SU-DHL-6 (cell line): Measurements from ENCODE around the gene SNX14.

ENCODE experiments used
- H2AFZ ChIP-seq: fragments of 200-600 bp; sonication (generic); 2 replicates; pipeline ENCODE4 v1.6.1; 2014; ENCODE audit warnings: low read depth, mild to moderate bottlenecking, moderate library complexity, mixed read lengths, antibody characterized with exemption, low read length; ENCODE audit not compliant: severe bottlenecking
- H3F3A ChIP-seq: fragments of 200-600 bp; shearing (Covaris generic); 2 replicates; pipeline ENCODE4 v1.6.0; 2016; ENCODE audit warnings: antibody characterized with exemption, mild to moderate bottlenecking; ENCODE audit not compliant: insufficient read depth
- H3K27ac ChIP-seq: fragments of 200-600 bp; sonication (generic); 2 replicates; pipeline ENCODE4 v1.5.1; 2016; ENCODE audit warnings: low read depth, mild to moderate bottlenecking, low read length, moderate library complexity, mixed read lengths
- H3K27me3 ChIP-seq: fragments of 200-600 bp; sonication (generic), shearing (Covaris generic); 2 replicates; pipeline ENCODE4 v1.6.0; 2014; ENCODE audit warnings: mild to moderate bottlenecking, low read length
- H3K36me3 ChIP-seq: fragments of 200-600 bp; sonication (generic); 2 replicates; pipeline ENCODE4 v1.6.1; 2014; ENCODE audit warnings: mild to moderate bottlenecking, low read length, mixed read lengths
- H3K4me2 ChIP-seq: fragments of 300-600, 200-600 bp; shearing (Covaris generic), sonication (generic); 2 replicates; pipeline ENCODE4 v1.6.0; 2014; ENCODE audit warnings: low read length, low read depth, mild to moderate bottlenecking; ENCODE audit not compliant: poor library complexity, severe bottlenecking
- H3K4me3 ChIP-seq: fragments of 200-600 bp; sonication (generic); 2 replicates; pipeline ENCODE4 v1.5.1; 2014; ENCODE audit warnings: antibody characterized with exemption, low read length, mild to moderate bottlenecking, mixed read lengths; ENCODE audit not compliant: insufficient read depth, poor library complexity, severe bottlenecking
- H3K79me2 ChIP-seq: fragments of 200-600 bp; sonication (generic); 2 replicates; pipeline ENCODE4 v1.6.1; 2014; ENCODE audit warnings: mild to moderate bottlenecking, low read length, moderate library complexity; ENCODE audit not compliant: insufficient read depth
- H3K9ac ChIP-seq: fragments of 200-600 bp; sonication (generic); 2 replicates; pipeline ENCODE4 v1.7.0; 2014; ENCODE audit warnings: mild to moderate bottlenecking, low read length
- H3K9me2 ChIP-seq: fragments of 200-600 bp; sonication (generic); replicated peaks from 2 replicates; pipeline ENCODE4 v1.6.1; 2014; ENCODE audit warnings: low read length; ENCODE audit not compliant: insufficient read depth
- H3K9me3 ChIP-seq: fragments of 200-600 bp; sonication (generic); 2 replicates; pipeline ENCODE4 v1.6.1; 2014; ENCODE audit warnings: low read length, mixed read lengths; ENCODE audit not compliant: insufficient read depth
- H4K20me1 ChIP-seq: fragments of 200-600 bp; sonication (generic); 2 replicates; pipeline ENCODE4 v1.6.1; 2014; ENCODE audit warnings: low read depth, mild to moderate bottlenecking, antibody characterized with exemption, low read length, moderate library complexity, mixed read lengths
- EZH2phosphoT487 ChIP-seq: fragments of 200-600 bp; sonication (generic), shearing (Covaris generic); conservative IDR thresholded peaks from 2 replicates; pipeline ENCODE4 v1.6.1; 2018; ENCODE audit warnings: mild to moderate bottlenecking, antibody characterized with exemption, low read length, moderate library complexity, mixed read lengths
- TF ChIP-seq, protein P1 (sequence below): fragments of 200-600 bp; sonication (generic); IDR thresholded peaks from one replicate; pipeline ENCODE4 v1.5.1; 2017; ENCODE audit warnings: antibody characterized with exemption, mild to moderate bottlenecking, low read length, moderate library complexity; ENCODE audit not compliant: insufficient read depth, poor library complexity, severe bottlenecking

SNX14 gene

DNA sequence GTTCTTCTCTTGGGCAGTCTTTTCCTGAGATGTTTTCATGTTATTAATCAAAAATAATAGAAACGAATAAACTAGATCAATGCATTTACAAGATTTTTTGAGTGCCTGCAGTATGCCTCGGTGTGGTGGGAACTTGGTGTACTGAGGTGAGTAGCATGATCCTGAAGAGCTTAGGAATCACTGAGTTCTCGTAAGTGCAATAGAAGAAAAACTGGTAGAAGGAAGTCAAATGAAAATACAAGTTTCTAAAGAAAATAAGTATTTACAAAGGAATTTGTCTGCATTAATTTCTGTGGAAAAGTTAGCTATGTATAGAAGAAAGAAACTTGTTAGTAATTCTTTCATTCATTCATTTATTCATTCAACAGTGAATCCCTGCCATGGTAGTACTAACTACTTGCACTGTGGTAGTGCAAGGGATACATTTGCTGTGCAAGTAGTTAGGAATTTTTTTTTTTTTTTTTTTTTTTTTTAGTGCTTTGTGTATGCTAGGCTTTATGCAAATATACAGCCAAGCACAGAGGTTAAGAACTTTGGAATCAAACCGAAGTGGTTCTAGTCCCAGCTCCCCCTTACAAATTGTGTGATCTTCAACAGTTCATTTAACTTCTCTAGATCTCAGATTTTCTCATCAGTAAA lies 129.9 kb downstream of the SNX14 start:
- H3K4me2 ChIP-seq, result no peak overlapping the region
- TF ChIP-seq EZH2phosphoT487, result no peak
- TF ChIP-seq, protein P1, sequence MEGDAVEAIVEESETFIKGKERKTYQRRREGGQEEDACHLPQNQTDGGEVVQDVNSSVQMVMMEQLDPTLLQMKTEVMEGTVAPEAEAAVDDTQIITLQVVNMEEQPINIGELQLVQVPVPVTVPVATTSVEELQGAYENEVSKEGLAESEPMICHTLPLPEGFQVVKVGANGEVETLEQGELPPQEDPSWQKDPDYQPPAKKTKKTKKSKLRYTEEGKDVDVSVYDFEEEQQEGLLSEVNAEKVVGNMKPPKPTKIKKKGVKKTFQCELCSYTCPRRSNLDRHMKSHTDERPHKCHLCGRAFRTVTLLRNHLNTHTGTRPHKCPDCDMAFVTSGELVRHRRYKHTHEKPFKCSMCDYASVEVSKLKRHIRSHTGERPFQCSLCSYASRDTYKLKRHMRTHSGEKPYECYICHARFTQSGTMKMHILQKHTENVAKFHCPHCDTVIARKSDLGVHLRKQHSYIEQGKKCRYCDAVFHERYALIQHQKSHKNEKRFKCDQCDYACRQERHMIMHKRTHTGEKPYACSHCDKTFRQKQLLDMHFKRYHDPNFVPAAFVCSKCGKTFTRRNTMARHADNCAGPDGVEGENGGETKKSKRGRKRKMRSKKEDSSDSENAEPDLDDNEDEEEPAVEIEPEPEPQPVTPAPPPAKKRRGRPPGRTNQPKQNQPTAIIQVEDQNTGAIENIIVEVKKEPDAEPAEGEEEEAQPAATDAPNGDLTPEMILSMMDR, result no peak

DNA sequence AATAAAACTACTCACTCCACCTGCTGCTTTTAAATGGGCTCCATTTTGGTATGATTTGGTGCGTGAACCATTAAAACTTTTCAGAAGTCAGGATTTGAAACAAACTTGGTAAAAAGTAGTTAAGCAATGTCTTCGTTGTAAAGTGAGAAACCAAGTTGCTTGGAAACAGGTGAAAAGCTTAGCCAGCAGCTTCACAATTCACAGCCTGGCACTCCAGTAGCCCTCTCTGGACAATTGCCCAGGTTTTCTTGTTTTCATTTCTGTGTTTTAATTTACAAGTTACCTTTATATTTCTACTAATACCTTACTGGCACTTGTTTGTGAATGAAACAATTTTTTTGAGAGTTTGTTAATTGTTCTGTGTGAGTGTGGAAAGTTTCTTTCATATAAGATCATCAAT lies 131.0 kb downstream of the SNX14 start:
- no peaks in the 10 kb centered on the region for H3K9me3 ChIP-seq
- no peak overlapping the region for H3K9ac ChIP-seq
- no peaks in the 10 kb centered on the region for H4K20me1 ChIP-seq
- H3K9me2 ChIP-seq, result no peaks in the 10 kb centered on the region
- no peaks in the 10 kb centered on the region for H3F3A ChIP-seq
- no peaks in the 10 kb centered on the region for H3K27me3 ChIP-seq
- no peaks in the 10 kb centered on the region for H3K79me2 ChIP-seq
- no peak overlapping the region for H3K27ac ChIP-seq
- no peak overlapping the region for H3K4me2 ChIP-seq
- H2AFZ ChIP-seq, result no peak overlapping the region
- H3K4me3 ChIP-seq, result no peak overlapping the region
- no peaks in the 10 kb centered on the region for H3K36me3 ChIP-seq
- TF ChIP-seq EZH2phosphoT487, result no peak
- TF ChIP-seq, protein P1, result no peak

More for the DNA sequence above, 129.9 kb downstream of the SNX14 start:
- no peak overlapping the region for H3K27ac ChIP-seq
- no peaks in the 10 kb centered on the region for H4K20me1 ChIP-seq
- H3K9me3 ChIP-seq, result no peaks in the 10 kb centered on the region
- no peaks in the 10 kb centered on the region for H3F3A ChIP-seq
- no peaks in the 10 kb centered on the region for H3K27me3 ChIP-seq
- H3K36me3 ChIP-seq, result no peaks in the 10 kb centered on the region
- no peak overlapping the region for H3K4me3 ChIP-seq
- H3K9ac ChIP-seq, result no peak overlapping the region
- H3K79me2 ChIP-seq, result no peaks in the 10 kb centered on the region
- no peak overlapping the region for H2AFZ ChIP-seq
- no peaks in the 10 kb centered on the region for H3K9me2 ChIP-seq

DNA sequence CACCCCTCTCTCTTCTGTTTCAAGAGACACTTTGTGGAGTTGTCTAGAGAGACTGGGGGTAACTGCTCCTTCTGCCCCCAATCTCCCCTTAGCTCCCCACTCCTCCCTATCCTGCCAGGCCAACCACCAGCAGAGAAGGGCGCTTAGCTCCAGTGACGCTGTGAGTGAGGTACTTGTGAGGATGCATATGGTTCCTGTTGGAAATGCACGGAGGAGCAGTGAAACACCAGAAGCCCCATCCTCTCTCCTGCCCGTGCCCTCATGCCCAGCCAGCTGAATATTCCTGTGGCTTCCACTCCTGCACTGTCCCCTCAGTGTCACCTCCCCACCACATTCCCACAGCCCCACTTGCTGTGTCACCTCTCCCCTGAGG lies 131.9 kb downstream of the SNX14 start:
- H3K9me2 ChIP-seq, result no peaks in the 10 kb centered on the region
- no peaks in the 10 kb centered on the region for H3K36me3 ChIP-seq
- H3K4me3 ChIP-seq, result no peak overlapping the region
- H3K9ac ChIP-seq, result no peak overlapping the region
- no peaks in the 10 kb centered on the region for H3K9me3 ChIP-seq
- H3K4me2 ChIP-seq, result no peak overlapping the region
- no peak overlapping the region for H2AFZ ChIP-seq
- H3K27ac ChIP-seq, result no peak overlapping the region
- H3K27me3 ChIP-seq, result no peaks in the 10 kb centered on the region
- no peaks in the 10 kb centered on the region for H4K20me1 ChIP-seq
- no peaks in the 10 kb centered on the region for H3F3A ChIP-seq
- no peak for TF ChIP-seq EZH2phosphoT487
- TF ChIP-seq, protein P1, result no peak
- no peaks in the 10 kb centered on the region for H3K79me2 ChIP-seq
